NCI-H1105 treated with DMSO at 0.1 percent for 48 hours (cell line): ENCODE data around the gene TRANK1.
"Not testable (repeated sequence)": the region's sequence is repeated elsewhere in the genome, so short reads cannot be mapped to it uniquely, and the experiment has no call there.

Experiments used
- DNase-seq: peaks from one replicate; lab custom pipeline; 2025; lab: John Stamatoyannopoulos, UW

The TRANK1 gene

GRCh38 chr3:36944641-36945270, at the start of gene TRANK1:
Gene TRANK1 (minus strand): TSS chr3:36945054. CDS start chr3:36944809, 245 bp downstream.
- no peak for DNase-seq

- no peak for DNase-seq
These were observed 48.8 kb upstream of the TRANK1 start, which contains the start of gene MLH1 for GRCh38 chr3:36993326-36994283. Gene MLH1 (plus strand): TSS chr3:36993518. CDS start chr3:36993548, 30 bp downstream.

GRCh38 chr3:36992806-36993325, 48.0 kb upstream of the TRANK1 start, which contains the start of gene EPM2AIP1:
Gene EPM2AIP1 (minus strand): TSS chr3:36993131. CDS start chr3:36993077, 54 bp downstream.
- no peak for DNase-seq

- no peak for DNase-seq
These were observed 47.3 kb upstream of the TRANK1 start for GRCh38 chr3:36991923-36992805.

- DNase-seq, result no peak
These were observed 46.3 kb upstream of the TRANK1 start for GRCh38 chr3:36991147-36991546.

GRCh38 chr3:36989568-36989967, 44.7 kb upstream of the TRANK1 start:
- DNase-seq, result no peak

GRCh38 chr3:36989005-36989404, 44.2 kb upstream of the TRANK1 start:
- DNase-seq, result no peak

GRCh38 chr3:36988356-36988755, 43.5 kb upstream of the TRANK1 start:
- DNase-seq, result no peak

- DNase-seq, result no peak
These were observed 36.2 kb upstream of the TRANK1 start for GRCh38 chr3:36981006-36981405.

- DNase-seq, result no peak
These were observed 28.3 kb upstream of the TRANK1 start for GRCh38 chr3:36973139-36973538.

- no peak for DNase-seq
These were observed 27.3 kb upstream of the TRANK1 start for GRCh38 chr3:36972163-36972562.

- peak; percentile 96 for DNase-seq
These were observed 24.9 kb upstream of the TRANK1 start for GRCh38 chr3:36969540-36970432.

GRCh38 chr3:36969085-36969484, 24.2 kb upstream of the TRANK1 start:
- DNase-seq, result no peak

- DNase-seq, result peak; percentile 86
These were observed 20.6 kb upstream of the TRANK1 start for GRCh38 chr3:36965440-36965839.

GRCh38 chr3:36964817-36965216, 20.0 kb upstream of the TRANK1 start:
- DNase-seq, result no peak

- no peak for DNase-seq
These were observed 19.5 kb upstream of the TRANK1 start for GRCh38 chr3:36964331-36964730.

- DNase-seq, result not testable (repeated sequence)
These were observed 18.2 kb upstream of the TRANK1 start for GRCh38 chr3:36963008-36963407.

- DNase-seq, result no peak
These were observed 15.6 kb upstream of the TRANK1 start for GRCh38 chr3:36960502-36960901.

GRCh38 chr3:36959821-36960220, 15.0 kb upstream of the TRANK1 start:
- DNase-seq, result peak; percentile 92

GRCh38 chr3:36957862-36958686, 13.2 kb upstream of the TRANK1 start:
- DNase-seq, result no peak
